GM12864 (cell line): Measurements from ENCODE around the gene TMTC1.

Experiments used
- DNase-seq: peaks from one replicate; pipeline ENCODE4 v3.0.0-alpha.2; 2011; ENCODE audit warnings: low read depth
- H3K4me3 ChIP-seq: 2 replicates; pipeline ENCODE4 v1.5.1; 2011; ENCODE audit warnings: mild to moderate bottlenecking, low read depth, low read length, control low read depth
- TF ChIP-seq, protein P1 (sequence below): IDR thresholded peaks from 2 replicates; pipeline ENCODE4 v1.5.1; 2011; ENCODE audit warnings: low read depth, mild to moderate bottlenecking, moderate library complexity, low read length, control low read depth, inconsistent platforms; ENCODE audit errors: missing control alignments

TMTC1 gene

DNA sequence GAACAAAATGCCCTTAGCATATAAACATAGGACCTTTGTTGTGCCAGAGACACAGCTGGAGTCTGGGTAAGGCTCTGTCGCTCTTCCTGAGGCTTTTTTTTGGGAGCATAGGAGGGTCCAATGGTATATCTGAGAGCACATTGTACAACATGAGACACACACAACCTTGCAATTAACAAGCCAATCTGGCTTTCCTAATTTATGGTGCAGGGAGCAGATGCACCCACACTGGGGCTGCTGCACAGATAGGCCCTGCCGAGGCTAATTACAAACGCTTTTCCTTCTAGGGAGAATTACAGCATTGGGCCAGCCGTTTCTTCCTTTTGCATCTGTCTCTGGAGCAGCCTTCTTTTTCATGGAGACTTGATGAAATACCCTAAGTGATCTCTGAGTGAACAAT lies 211.3 kb downstream of the TMTC1 start:
- H3K4me3 ChIP-seq, result no peak overlapping the region
- DNase-seq, result no peak
- TF ChIP-seq, protein P1, sequence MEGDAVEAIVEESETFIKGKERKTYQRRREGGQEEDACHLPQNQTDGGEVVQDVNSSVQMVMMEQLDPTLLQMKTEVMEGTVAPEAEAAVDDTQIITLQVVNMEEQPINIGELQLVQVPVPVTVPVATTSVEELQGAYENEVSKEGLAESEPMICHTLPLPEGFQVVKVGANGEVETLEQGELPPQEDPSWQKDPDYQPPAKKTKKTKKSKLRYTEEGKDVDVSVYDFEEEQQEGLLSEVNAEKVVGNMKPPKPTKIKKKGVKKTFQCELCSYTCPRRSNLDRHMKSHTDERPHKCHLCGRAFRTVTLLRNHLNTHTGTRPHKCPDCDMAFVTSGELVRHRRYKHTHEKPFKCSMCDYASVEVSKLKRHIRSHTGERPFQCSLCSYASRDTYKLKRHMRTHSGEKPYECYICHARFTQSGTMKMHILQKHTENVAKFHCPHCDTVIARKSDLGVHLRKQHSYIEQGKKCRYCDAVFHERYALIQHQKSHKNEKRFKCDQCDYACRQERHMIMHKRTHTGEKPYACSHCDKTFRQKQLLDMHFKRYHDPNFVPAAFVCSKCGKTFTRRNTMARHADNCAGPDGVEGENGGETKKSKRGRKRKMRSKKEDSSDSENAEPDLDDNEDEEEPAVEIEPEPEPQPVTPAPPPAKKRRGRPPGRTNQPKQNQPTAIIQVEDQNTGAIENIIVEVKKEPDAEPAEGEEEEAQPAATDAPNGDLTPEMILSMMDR, result no peak

DNA sequence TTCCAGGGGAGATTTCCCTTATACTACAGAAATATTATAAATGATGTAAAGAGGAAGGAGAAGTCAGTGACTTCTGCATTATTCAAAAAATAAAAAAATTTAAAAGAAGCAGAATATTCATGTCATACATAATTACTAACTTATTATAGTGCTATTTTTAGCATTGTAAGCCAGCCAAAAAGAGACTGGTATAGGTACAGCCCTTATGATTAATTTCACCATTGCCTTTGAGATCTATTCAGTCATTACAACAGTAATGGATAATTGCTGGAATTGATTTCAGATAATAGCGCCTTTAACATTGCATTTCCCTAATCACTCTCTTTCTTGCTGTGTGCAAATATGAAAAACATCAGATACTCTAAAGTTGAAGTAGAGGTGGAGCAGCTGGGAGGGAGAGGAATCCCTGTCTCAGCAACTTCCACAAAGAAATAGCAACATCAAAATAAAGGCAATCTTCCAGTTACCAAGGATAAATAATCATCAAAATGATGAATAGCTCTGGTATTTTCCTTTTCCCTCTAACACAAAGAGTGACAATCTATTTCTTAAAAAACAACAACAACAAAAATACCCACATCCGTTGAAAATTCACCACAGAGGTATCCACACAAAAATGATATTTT lies 214.5 kb downstream of the TMTC1 start:
- no peak overlapping the region for H3K4me3 ChIP-seq
- TF ChIP-seq, protein P1, result no peak
- no peak for DNase-seq

DNA sequence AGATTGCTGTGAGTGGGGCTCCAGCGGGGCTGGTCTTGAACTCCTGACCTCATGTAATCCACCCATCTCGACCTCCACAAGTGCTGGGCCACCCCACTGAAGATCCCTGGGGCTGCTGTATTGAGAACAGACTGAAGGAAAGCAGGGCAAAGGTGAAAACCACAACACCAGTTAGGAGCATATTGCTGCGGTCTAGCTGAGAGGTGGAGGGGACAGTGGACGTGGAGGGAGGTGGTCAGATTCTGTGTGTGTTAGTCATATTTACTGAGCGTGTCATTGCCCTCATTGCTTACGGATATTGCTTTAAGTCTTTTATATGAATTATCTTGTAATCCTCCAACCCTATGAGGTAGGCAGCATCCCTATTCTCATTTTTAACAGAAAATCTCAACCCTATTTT lies 217.3 kb downstream of the TMTC1 start:
- H3K4me3 ChIP-seq, result no peak overlapping the region
- TF ChIP-seq, protein P1, result no peak
- DNase-seq, result no peak

DNA sequence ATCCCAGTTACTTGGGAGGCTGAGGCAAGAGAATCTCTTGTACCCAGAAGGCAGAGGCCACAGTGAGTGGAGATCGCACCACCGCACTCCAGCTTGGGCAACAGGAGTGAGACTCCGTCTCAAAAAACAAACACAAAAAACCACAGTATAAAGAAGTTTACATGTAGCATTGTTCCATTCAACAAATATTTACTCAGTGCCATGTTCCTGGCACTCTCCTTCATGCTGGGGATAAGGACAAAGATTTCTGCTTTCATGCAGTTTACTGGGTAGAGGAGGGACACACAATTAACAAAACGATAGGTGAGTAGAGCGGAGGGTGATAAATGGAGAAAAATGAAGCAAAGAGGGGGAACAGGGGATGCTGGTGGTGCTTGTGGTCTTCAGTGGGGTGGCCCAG lies 218.0 kb downstream of the TMTC1 start:
- no peak overlapping the region for H3K4me3 ChIP-seq
- no peak for DNase-seq
- TF ChIP-seq, protein P1, result no peak

DNA sequence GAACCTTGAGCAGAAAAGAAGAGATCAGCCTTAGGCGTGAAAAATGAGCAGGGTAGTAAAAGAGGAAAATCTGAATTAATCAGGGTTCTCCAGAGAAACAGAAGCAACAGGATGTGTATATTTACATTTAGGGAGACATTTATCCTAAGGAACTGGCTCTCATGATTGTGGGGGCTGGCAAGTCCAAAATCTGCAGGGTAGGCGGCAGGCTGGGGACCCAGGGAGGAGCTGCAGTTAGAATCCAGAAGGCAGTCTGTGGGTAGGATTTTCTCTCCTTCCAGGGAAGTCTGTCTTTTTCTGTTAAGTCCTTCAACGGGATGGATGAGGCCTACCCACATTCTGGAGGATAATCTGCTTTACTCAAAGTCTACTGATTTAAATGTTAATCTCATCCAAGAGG lies 218.8 kb downstream of the TMTC1 start:
- no peak overlapping the region for H3K4me3 ChIP-seq
- no peak for DNase-seq
- TF ChIP-seq, protein P1, result no peak

DNA sequence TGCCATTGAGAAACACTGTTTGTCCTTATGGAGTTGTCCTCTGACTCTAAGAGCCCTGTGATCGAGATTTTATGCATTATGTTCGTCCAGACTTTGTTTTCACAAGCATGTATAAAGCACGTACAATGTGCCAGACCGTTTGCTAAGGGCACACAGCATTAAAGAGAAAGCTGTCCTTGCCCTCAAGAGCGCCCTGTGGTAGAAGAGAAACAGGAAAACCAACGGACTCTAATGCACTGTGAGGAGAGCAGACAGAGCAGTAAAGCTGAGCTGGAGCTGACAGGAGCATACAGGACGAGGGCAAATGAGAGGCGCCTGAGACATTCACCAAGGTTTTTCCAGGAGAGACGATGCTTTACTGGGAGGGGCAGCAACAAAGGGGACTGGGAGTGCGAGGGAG lies 220.1 kb downstream of the TMTC1 start:
- no peak overlapping the region; the same call in 1 of the 2 replicates for H3K4me3 ChIP-seq
- TF ChIP-seq, protein P1, result no peak

DNA sequence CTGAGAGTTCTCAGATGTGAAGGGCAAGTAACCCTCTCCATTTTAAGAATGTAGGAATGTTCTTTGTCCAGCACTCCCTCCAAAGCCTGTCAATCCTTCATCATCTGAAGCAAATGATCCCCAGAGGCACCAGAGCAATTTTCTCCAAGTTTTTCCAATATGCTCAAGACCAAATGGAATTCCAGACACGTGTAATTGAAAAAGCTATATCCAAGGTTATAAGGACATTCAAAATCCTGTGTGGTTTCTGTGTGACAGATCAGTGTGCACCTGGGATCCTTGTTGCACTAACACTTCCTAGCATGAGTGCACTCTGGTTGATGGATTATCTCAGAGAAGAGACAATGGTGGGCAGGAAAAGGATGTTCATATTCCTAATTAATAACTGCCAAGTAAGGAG lies 220.7 kb downstream of the TMTC1 start:
- TF ChIP-seq, protein P1, result no peak
- H3K4me3 ChIP-seq, result no peak overlapping the region
- DNase-seq, result no peak

More for the DNA sequence above, 220.1 kb downstream of the TMTC1 start:
- DNase-seq, result no peak
